Amniotic epithelial cell (primary cell): ENCODE data around the gene PUM2.
A peak's percentile ranks its signal among the peaks of the same experiment; 100 is the strongest.
"Not testable (repeated sequence)": the region's sequence is repeated elsewhere in the genome, so short reads cannot be mapped to it uniquely, and the experiment has no call there.

Experiments
- DNase-seq: peaks from one replicate; pipeline ENCODE4 v3.0.0-alpha.2; 2010; ENCODE audit warnings: low read depth

Gene PUM2

GRCh38 chr2:20350753-20351554 is at the start of gene PUM2:
TSS of gene PUM2 (minus strand) at chr2:20350844. CDS start at chr2:20327360, 23,484 bp downstream.
- DNase-seq, result peak; percentile 95

- DNase-seq, result no peak
These were observed 49.7 kb upstream of the PUM2 start for GRCh38 chr2:20400306-20400705.

- DNase-seq, result no peak
These were observed 48.4 kb upstream of the PUM2 start for GRCh38 chr2:20398956-20399567.

- DNase-seq, result no peak
These were observed 47.3 kb upstream of the PUM2 start for GRCh38 chr2:20397811-20398447.

GRCh38 chr2:20396356-20397000 is 45.8 kb upstream of the PUM2 start:
- no peak for DNase-seq

- no peak for DNase-seq
These were observed 43.3 kb upstream of the PUM2 start for GRCh38 chr2:20393986-20394385.

- peak; percentile 19 for DNase-seq
These were observed 41.5 kb upstream of the PUM2 start for GRCh38 chr2:20391951-20392699.

- DNase-seq, result no peak
These were observed 40.0 kb upstream of the PUM2 start for GRCh38 chr2:20390524-20391123.

GRCh38 chr2:20384953-20385352 is 34.3 kb upstream of the PUM2 start:
- no peak for DNase-seq

GRCh38 chr2:20382965-20383810 is 32.5 kb upstream of the PUM2 start:
- peak; percentile 88 for DNase-seq

GRCh38 chr2:20381457-20381856 is 30.8 kb upstream of the PUM2 start:
- peak; percentile 34 for DNase-seq

- DNase-seq, result peak; percentile 83
These were observed 28.4 kb upstream of the PUM2 start for GRCh38 chr2:20378891-20379519.

- no peak for DNase-seq
These were observed 27.7 kb upstream of the PUM2 start for GRCh38 chr2:20378341-20378740.

- no peak for DNase-seq
These were observed 27.1 kb upstream of the PUM2 start for GRCh38 chr2:20377741-20378140.

- DNase-seq, result not testable (repeated sequence)
These were observed 24.3 kb upstream of the PUM2 start for GRCh38 chr2:20374982-20375381.

GRCh38 chr2:20372896-20373640 is 22.4 kb upstream of the PUM2 start:
- DNase-seq, result no peak

- no peak for DNase-seq
These were observed 20.8 kb upstream of the PUM2 start for GRCh38 chr2:20371323-20372025.

GRCh38 chr2:20370191-20370590 is 19.5 kb upstream of the PUM2 start:
- peak; percentile 77 for DNase-seq

GRCh38 chr2:20369366-20369765 is 18.7 kb upstream of the PUM2 start:
- peak; percentile 34 for DNase-seq
